Right renal cortex interstitium (tissue), 3 donors: ENCODE data around the gene XK. TPM values are rescaled to one million over a fixed set of nuclear protein-coding genes. Genes with fewer than 3 reads are reported as not detected.
"Not testable (repeated sequence)": the region's sequence is repeated elsewhere in the genome, so short reads cannot be mapped to it uniquely, and the experiment has no call there.

Experiments used
- DNase-seq, 3 donors: peaks; one replicate each; pipeline ENCODE4 v3.0.0-alpha.2; 2013; ENCODE audit warnings: low read depth in 3 of 3, low spot score in 2 of 3
- polyA plus RNA-seq, 3 donors: library from polyadenylated mRNA; unstranded; fragments of 120-200 nt; gene quantifications; one replicate each; pipeline ENCODE4 v1.2.1, GENCODE V29; 2013; ENCODE audit not compliant: insufficient read length in 3 of 3

Gene XK
- polyA plus RNA-seq, 3 donors: 1.2 to 1.3 (median 1.3) TPM

GRCh38 chrX:37752936-37753335 is 67.3 kb downstream of the XK start:
- no peak for DNase-seq

- DNase-seq: no peak
These were observed 67.8 kb downstream of the XK start for GRCh38 chrX:37753384-37753783.

- no peak for DNase-seq
These were observed 68.9 kb downstream of the XK start for GRCh38 chrX:37754516-37754915.

- DNase-seq: no peak
These were observed 69.4 kb downstream of the XK start for GRCh38 chrX:37755025-37755424.

GRCh38 chrX:37757082-37757481 is 71.5 kb downstream of the XK start:
- no peak for DNase-seq

GRCh38 chrX:37759351-37759750 is 73.8 kb downstream of the XK start:
- DNase-seq: no peak

GRCh38 chrX:37759878-37760418 is 74.4 kb downstream of the XK start:
- DNase-seq: no peak

- no peak for DNase-seq
These were observed 77.8 kb downstream of the XK start for GRCh38 chrX:37763400-37763799.

- DNase-seq: no peak
These were observed 79.9 kb downstream of the XK start for GRCh38 chrX:37765507-37765906.

GRCh38 chrX:37767430-37767829 is 81.8 kb downstream of the XK start:
- no peak for DNase-seq

- not testable (repeated sequence) for DNase-seq
These were observed 83.3 kb downstream of the XK start for GRCh38 chrX:37768866-37769265.

GRCh38 chrX:37776283-37776986 is 90.8 kb downstream of the XK start:
- no peak for DNase-seq

- DNase-seq: no peak
These were observed 91.4 kb downstream of the XK start for GRCh38 chrX:37776987-37777325.

GRCh38 chrX:37779857-37780256 is 94.3 kb downstream of the XK start, which contains the start of gene CYBB:
CYBB (plus strand) TSS chrX:37780059; CDS start chrX:37780078, 19 bp downstream.
- no peak for DNase-seq

- DNase-seq: no peak
These were observed 95.5 kb downstream of the XK start for GRCh38 chrX:37781081-37781480.

Other genes with a start within 250 kb of the XK start
- gene LANCL3, start 114.1 kb upstream of the XK start, polyA plus RNA-seq: under 1 TPM; 0.11 to 0.22 (median 0.16) TPM
- gene CYBB, start 94.3 kb downstream of the XK start, polyA plus RNA-seq: 10 to 100 TPM; 11.0 to 12.9 (median 11.6) TPM
- gene DYNLT3, start 161.8 kb downstream of the XK start, polyA plus RNA-seq: 10 to 100 TPM; 41.9 to 48.8 (median 45.6) TPM